ENCODE results near the gene CYLD. TPM values are rescaled to one million over a fixed set of nuclear protein-coding genes. Genes with fewer than 3 reads are reported as not detected.

Gene CYLD
- total RNA-seq, 1 donor from 2014 or later = 33.9 TPM

DNA sequence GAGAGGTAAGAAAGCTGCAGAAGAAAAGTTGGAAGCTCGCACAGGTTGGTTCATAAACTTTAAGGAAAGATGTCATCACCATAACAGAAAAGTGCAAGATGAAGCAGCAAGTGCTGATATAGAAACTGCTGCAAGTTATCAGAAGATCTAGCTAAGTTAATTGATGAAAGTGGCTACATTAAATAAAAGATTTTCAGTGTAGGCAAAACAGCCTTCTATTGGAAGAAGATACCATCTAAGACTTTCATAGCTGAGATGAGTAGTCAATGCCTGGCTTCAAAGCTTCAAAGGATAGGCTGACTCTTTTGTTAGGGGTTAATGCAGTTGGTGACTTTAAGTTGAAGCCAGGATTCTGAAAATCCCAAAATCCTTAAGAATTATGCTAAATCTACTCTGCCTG lies 24.0 kb downstream of the CYLD start:
- Histone ChIP-seq H3K36me3 (peaks cover 0 to 12% of the 10 kb centered on the region in 2 donors), H3K27me3 (no peaks in the 10 kb centered on the region), H3K4me3 (no peak overlapping the region), H3K27ac (no peak overlapping the region), H3K9me3 (no peaks in the 10 kb centered on the region), H3K4me1 (peaks cover 8% of the 10 kb centered on the region)
- no peak for DNase-seq (ENCODE audit: extremely low spot score in 2 of 2)
- TF ChIP-seq POLR2AphosphoS5 (IDR thresholded peaks at IDR 0.05; ENCODE audit: insufficient read depth in 1 of 2, low read depth in 1 of 2) (no peak), POLR2A (IDR thresholded peaks at IDR 0.05) (no peak)
- TF ChIP-seq, protein P1, sequence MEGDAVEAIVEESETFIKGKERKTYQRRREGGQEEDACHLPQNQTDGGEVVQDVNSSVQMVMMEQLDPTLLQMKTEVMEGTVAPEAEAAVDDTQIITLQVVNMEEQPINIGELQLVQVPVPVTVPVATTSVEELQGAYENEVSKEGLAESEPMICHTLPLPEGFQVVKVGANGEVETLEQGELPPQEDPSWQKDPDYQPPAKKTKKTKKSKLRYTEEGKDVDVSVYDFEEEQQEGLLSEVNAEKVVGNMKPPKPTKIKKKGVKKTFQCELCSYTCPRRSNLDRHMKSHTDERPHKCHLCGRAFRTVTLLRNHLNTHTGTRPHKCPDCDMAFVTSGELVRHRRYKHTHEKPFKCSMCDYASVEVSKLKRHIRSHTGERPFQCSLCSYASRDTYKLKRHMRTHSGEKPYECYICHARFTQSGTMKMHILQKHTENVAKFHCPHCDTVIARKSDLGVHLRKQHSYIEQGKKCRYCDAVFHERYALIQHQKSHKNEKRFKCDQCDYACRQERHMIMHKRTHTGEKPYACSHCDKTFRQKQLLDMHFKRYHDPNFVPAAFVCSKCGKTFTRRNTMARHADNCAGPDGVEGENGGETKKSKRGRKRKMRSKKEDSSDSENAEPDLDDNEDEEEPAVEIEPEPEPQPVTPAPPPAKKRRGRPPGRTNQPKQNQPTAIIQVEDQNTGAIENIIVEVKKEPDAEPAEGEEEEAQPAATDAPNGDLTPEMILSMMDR (IDR thresholded peaks at IDR 0.05) = no peak
- intact Hi-C loops (cut with DNase I) = no loop called here

DNA sequence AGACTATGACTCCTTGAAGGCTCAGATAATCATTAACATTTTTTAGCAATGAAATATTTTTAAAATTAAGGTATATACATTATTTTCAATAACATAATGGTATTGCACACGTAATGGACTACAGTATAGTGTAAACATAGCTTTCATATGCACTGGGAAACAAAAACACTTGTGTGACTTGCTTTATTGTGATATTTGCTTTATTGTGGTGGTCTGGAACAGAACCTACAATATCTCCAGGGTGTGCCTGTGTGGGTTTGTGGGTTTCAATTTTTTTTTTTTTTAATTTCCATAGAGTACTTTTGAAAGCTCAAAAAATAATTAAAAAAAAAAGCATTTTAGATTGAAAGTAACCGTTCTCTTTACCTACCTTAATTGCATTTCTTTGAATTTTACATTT lies 25.3 kb downstream of the CYLD start:
- TF ChIP-seq POLR2AphosphoS5 (IDR thresholded peaks at IDR 0.05; ENCODE audit: insufficient read depth in 1 of 2, low read depth in 1 of 2) (no peak), POLR2A (IDR thresholded peaks at IDR 0.05) (no peak)
- no peak overlapping the region for H3K4me3 ChIP-seq
- no peaks in the 10 kb centered on the region for H3K9me3 ChIP-seq
- no peak overlapping the region for H3K27ac ChIP-seq
- H3K4me1 ChIP-seq = peaks cover 8% of the 10 kb centered on the region
- peaks cover 0 to 12% of the 10 kb centered on the region in 2 donors for H3K36me3 ChIP-seq
- no peaks in the 10 kb centered on the region for H3K27me3 ChIP-seq
- intact Hi-C loops (cut with DNase I) = no loop called here
- DNase-seq (ENCODE audit: extremely low spot score in 2 of 2) = no peak

DNA sequence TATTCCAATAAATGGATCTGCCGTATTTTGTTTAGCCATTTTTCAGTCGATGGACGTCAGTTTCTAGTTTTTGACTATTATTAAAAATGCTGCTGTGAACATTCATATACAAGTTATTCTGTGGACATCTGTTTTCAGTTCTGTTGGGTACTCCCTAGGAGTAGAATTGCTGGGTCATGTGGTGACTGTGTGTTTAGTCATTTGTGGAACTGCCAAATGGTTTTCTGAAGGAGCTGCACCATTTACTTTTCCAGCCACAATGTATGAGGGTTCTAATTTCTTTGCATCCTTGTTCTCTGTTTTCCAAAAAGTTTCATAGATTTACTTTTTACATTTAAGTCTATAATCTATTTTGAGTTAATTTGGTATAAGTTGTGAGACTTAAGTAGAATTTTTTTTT lies 29.5 kb downstream of the CYLD start:
- H3K27me3 ChIP-seq = no peaks in the 10 kb centered on the region
- H3K9me3 ChIP-seq = no peaks in the 10 kb centered on the region
- H3K4me3 ChIP-seq = no peak overlapping the region
- DNase-seq (ENCODE audit: extremely low spot score in 2 of 2) = no peak
- intact Hi-C loops (cut with DNase I) = no loop called here
- H3K36me3 ChIP-seq = peaks cover 0 to under 1% of the 10 kb centered on the region in 2 donors
- no peak for TF ChIP-seq POLR2AphosphoS5 (IDR thresholded peaks at IDR 0.05; ENCODE audit: insufficient read depth in 1 of 2, low read depth in 1 of 2)
- TF ChIP-seq, protein P1 (IDR thresholded peaks at IDR 0.05) = no peak
- TF ChIP-seq POLR2A (IDR thresholded peaks at IDR 0.05) = no peak
- H3K4me1 ChIP-seq = no peaks in the 10 kb centered on the region
- no peak overlapping the region for H3K27ac ChIP-seq

DNA sequence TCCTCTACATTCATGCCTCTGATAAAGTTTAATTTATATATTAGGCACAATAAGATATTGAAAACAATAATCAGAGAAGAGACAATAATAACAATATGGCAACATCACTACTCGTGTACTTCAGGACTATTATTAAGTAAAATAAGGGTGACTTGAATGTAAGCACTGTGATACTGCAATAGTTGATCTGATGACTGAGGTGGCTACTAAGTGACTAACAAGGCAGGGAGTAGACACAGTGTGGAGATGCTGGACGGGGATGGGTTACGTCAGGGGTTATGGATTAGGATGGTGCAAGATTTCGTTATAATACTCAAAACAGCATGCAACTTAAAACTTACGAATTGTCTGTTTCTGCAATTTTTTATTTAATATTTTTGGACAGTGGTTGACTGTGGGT lies 32.5 kb downstream of the CYLD start:
- intact Hi-C loops (cut with DNase I) = no loop called here
- no peaks in the 10 kb centered on the region for H3K4me1 ChIP-seq
- no peaks in the 10 kb centered on the region for H3K9me3 ChIP-seq
- no peak overlapping the region for H3K4me3 ChIP-seq
- no peak for TF ChIP-seq POLR2A (IDR thresholded peaks at IDR 0.05)
- TF ChIP-seq POLR2AphosphoS5 (IDR thresholded peaks at IDR 0.05; ENCODE audit: insufficient read depth in 1 of 2, low read depth in 1 of 2) = no peak
- TF ChIP-seq, protein P1 (IDR thresholded peaks at IDR 0.05) = no peak
- H3K36me3 ChIP-seq = peaks cover 0 to 7% of the 10 kb centered on the region in 2 donors
- H3K27ac ChIP-seq = no peak overlapping the region
- no peaks in the 10 kb centered on the region for H3K27me3 ChIP-seq
- no peak for DNase-seq (ENCODE audit: extremely low spot score in 2 of 2)

DNA sequence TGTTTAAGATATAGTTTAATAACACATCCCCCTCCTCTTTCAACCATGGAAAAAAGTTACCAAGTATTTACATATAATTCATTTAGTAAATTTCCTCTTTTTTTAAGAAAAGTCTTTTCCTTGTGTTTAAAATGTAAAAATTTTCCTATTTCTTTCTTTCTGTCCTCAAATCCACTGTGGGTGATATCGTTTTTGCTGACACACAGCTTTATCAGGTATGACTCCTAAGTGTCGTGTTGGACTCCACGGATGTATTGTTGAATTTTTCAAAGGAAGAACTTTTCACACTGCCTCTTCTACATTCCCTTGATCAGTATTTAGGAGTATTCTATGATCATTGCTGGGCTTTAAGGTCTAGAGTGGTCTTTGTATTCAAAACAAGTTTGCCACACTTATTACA lies 33.1 kb downstream of the CYLD start:
- no peaks in the 10 kb centered on the region for H3K9me3 ChIP-seq
- H3K4me3 ChIP-seq = no peak overlapping the region
- no peak for DNase-seq (ENCODE audit: extremely low spot score in 2 of 2)
- no peaks in the 10 kb centered on the region for H3K27me3 ChIP-seq
- H3K4me1 ChIP-seq = no peaks in the 10 kb centered on the region
- H3K36me3 ChIP-seq = peaks cover 0 to 13% of the 10 kb centered on the region in 2 donors
- intact Hi-C loops (cut with DNase I) = no loop called here
- H3K27ac ChIP-seq = no peak overlapping the region
- TF ChIP-seq POLR2AphosphoS5 (IDR thresholded peaks at IDR 0.05; ENCODE audit: insufficient read depth in 1 of 2, low read depth in 1 of 2) = no peak
- TF ChIP-seq POLR2A (IDR thresholded peaks at IDR 0.05) = no peak
- TF ChIP-seq, protein P1 (IDR thresholded peaks at IDR 0.05) = no peak

Measured in vagina (tissue), 2 donors.